ENCODE data around the gene VWA3B.

DNA sequence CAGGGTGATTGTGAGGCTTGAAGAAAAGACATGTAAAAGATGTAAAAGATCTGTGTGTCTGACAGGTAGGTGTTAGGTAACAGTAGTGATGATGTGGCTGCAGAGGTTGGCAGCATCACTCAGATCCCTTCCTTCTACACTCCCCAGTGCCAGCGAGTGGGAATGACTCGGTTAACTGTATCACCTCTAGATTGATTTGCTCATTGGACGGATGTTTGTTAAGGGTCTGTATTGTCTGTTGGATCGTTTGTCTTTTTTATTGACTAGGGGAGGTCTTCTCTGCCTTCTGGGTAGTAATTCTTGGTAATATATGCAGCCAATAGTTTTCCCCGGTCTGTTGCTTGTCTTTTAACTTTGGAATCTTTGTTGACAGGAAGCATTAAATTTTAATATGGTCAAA lies 214.5 kb downstream of the VWA3B start:
- TF ChIP-seq POLR2A (IDR thresholded peaks at IDR 0.05) (no peak), CTCF (IDR thresholded peaks at IDR 0.05) (no peak)
